Naive thymus-derived CD4-positive, alpha-beta T cell (primary cell): ENCODE measurements around the gene GVQW3. TPM values are rescaled to one million over a fixed set of nuclear protein-coding genes. Genes with fewer than 3 reads are reported as not detected.

Source experiments
- ATAC-seq: fragments of 150-1000 bp; cut with Tn5 transposase; 2 replicates; pipeline ENCODE4 v1.10.0; 2021; ENCODE audit warnings: mild to moderate bottlenecking, moderate library complexity
- CTCF ChIA-PET: fragments of 350-600 bp; sonication (Branson Sonifier 250); formaldehyde crosslinking; loops from one replicate; lab custom pipeline; 2021; ENCODE audit warnings: antibody characterized with exemption; lab: Charles Lee
- POLR2A ChIA-PET: fragments of 350-600 bp; sonication (Branson Sonifier 250); formaldehyde crosslinking; loops from one replicate; lab custom pipeline; 2021; ENCODE audit warnings: antibody characterized with exemption, inconsistent platforms; lab: Charles Lee
- DNase-seq, 9 donors: peaks; one replicate each; pipeline versions ENCODE4 v3.0.0 to v3.0.0-alpha.2; 2020 to 2022; ENCODE audit warnings: mixed read lengths in 1 of 9
- H3K27ac ChIP-seq: one replicate; pipeline ENCODE4 v1.7.0; 2013; ENCODE audit warnings: mild to moderate bottlenecking, low read depth, low read length, moderate library complexity
- H3K27me3 ChIP-seq, 2 donors: one replicate each; pipeline ENCODE4 v1.7.0; 2013; ENCODE audit warnings: low read length in 2 of 2, mild to moderate bottlenecking in 2 of 2, moderate library complexity in 2 of 2; ENCODE audit not compliant: control insufficient read depth in 2 of 2, insufficient read depth in 2 of 2
- H3K36me3 ChIP-seq, 3 experiments: 1 replicate in 2 of 3; 2 replicates in 1 of 3; pipeline ENCODE4 v1.7.0; 2013; ENCODE audit warnings: low read length in 3 of 3, mild to moderate bottlenecking in 3 of 3, moderate library complexity in 1 of 3; ENCODE audit not compliant: insufficient read depth in 3 of 3, control insufficient read depth in 2 of 3
- H3K4me1 ChIP-seq, 2 donors: one replicate each; pipeline ENCODE4 v1.7.0; 2013; ENCODE audit warnings: low read length in 2 of 2, mild to moderate bottlenecking in 2 of 2, moderate library complexity in 1 of 2; ENCODE audit not compliant: control insufficient read depth in 2 of 2, insufficient read depth in 2 of 2
- H3K4me3 ChIP-seq: 2 replicates; pipeline ENCODE4 v1.7.0; 2013; ENCODE audit warnings: mild to moderate bottlenecking, low read length
- H3K9me3 ChIP-seq, 3 experiments: 1 replicate in 2 of 3; 2 replicates in 1 of 3; pipeline ENCODE4 v1.7.0; 2013; ENCODE audit warnings: low read length in 3 of 3; ENCODE audit not compliant: control insufficient read depth in 2 of 3
- H3K27ac Mint-ChIP-seq, 9 donors: one replicate each; pipeline ENCODE4 v1.8.0; 2020 to 2022; ENCODE audit warnings: mixed read lengths in 9 of 9, mild to moderate bottlenecking in 8 of 9, moderate library complexity in 5 of 9, inconsistent platforms in 2 of 9
- H3K27me3 Mint-ChIP-seq, 5 donors: one replicate each; pipeline ENCODE4 v1.8.0; 2021 to 2022; ENCODE audit warnings: mixed read lengths in 5 of 5, mild to moderate bottlenecking in 1 of 5
- H3K36me3 Mint-ChIP-seq, 5 donors: one replicate each; pipeline ENCODE4 v1.8.0; 2020 to 2022; ENCODE audit warnings: mixed read lengths in 5 of 5, mild to moderate bottlenecking in 3 of 5, inconsistent platforms in 1 of 5
- H3K4me1 Mint-ChIP-seq, 7 donors: one replicate each; pipeline ENCODE4 v1.8.0; 2020 to 2022; ENCODE audit warnings: mixed read lengths in 7 of 7, mild to moderate bottlenecking in 3 of 7, inconsistent platforms in 1 of 7
- H3K4me3 Mint-ChIP-seq, 10 donors: one replicate each; pipeline ENCODE4 v1.8.0; 2020 to 2022; ENCODE audit warnings: mild to moderate bottlenecking in 10 of 10, mixed read lengths in 10 of 10, moderate library complexity in 6 of 10, inconsistent platforms in 2 of 10
- H3K9me3 Mint-ChIP-seq, 11 donors: one replicate each; pipeline ENCODE4 v1.8.0; 2020 to 2022; ENCODE audit warnings: mixed read lengths in 11 of 11, mild to moderate bottlenecking in 4 of 11, inconsistent platforms in 1 of 11, moderate library complexity in 1 of 11
- intact Hi-C, 2 donors: fragments of 100-400 bp; cut with micrococcal nuclease; formaldehyde crosslinking; loops; one replicate each; pipeline ENCODE4 v1.15.1; 2023
- polyA plus RNA-seq, 2 donors: library from polyadenylated mRNA; unstranded; fragments of 300-500 nt; fragmentation: Illumina TruSeq; gene quantifications; one replicate each; pipeline ENCODE4 v1.2.3, GENCODE V29; 2021
- total RNA-seq, 6 experiments: library from RNA in 5 of 6; stranded (reverse) in 5 of 6; gene quantifications; 1 replicate in 5 of 6; 2 replicates in 1 of 6; pipeline ENCODE4 v1.2.3 and lab custom pipeline; 2021 to 2026

Gene GVQW3
- total and polyA plus RNA-seq, 7 experiments from 2014 or later = 2.1 to 9.1 (median 5.4) TPM

DNA sequence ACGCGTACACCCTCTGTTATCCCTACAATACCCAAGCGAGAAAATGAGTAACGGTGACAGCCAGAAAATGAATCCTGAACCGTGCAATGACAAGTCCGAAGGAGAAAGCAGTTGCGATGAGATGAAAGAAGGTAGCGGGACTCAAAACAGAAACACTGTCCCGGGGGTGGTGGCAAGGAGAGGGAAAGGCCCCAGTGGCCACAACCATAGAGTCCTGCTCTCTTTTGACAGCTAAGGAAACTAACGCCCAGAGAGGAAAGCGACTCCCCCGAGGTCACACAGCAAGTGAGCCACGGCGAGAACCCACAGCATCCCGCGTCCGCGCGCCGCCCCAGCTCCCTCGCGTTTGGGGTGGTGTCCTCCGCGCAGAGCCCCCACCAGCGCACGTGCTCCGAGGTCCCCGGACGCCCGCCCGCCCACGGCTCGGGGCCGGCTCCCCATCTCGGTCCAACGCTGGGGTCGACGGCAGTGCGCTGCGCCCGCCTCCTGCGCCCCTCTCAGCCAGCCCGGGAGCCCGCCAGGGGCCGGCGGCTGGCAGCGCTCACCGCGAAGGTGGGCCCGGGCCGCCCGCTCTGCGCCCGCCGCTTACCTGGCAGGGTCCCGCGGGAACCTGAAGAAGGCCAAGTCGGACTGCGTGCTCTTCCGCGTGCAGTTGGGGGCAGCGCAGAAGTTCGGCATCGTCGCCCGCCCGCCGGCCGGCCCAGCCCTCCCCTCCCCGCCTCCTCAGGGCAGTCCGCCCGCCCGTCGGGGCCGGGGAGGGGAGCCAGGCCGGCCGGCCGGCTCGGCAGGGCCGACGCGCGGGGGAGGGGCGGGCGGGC lies 755 bp upstream of the GVQW3 start:
- H3K9me3 Mint-ChIP-seq = no peaks in the 10 kb centered on the region
- H3K27me3 ChIP-seq = no peaks in the 10 kb centered on the region
- ChIA-PET POLR2A (interaction anchor here (0.6 to 1.0 kb wide), 2 partner anchors 27 to 66 kb away, joined by 3 read pairs; no protein-coding TSS in a partner anchor), CTCF (no interaction called here)
- H3K27ac ChIP-seq = peak overlapping the region; percentile 72
- no peaks in the 10 kb centered on the region for H3K27me3 Mint-ChIP-seq
- H3K36me3 Mint-ChIP-seq = peaks cover 0 to 7% (median 1%) of the 10 kb centered on the region in 5 donors
- peak overlapping the region; percentile 75 to 98 (median 92) for H3K27ac Mint-ChIP-seq
- DNase-seq = peak in 8 of 9 donors; percentile 27 to 73 (median 30)
- peak; percentile 8 for ATAC-seq
- no peaks in the 10 kb centered on the region for H3K36me3 ChIP-seq
- peak overlapping the region; percentile 63 for H3K4me3 ChIP-seq
- peaks cover 22 to 44% of the 10 kb centered on the region in 2 donors for H3K4me1 ChIP-seq
- H3K4me1 Mint-ChIP-seq = peaks cover 51 to 75% (median 71%) of the 10 kb centered on the region in 7 donors
- H3K9me3 ChIP-seq = no peaks in the 10 kb centered on the region
- peak overlapping the region; percentile 89 to 98 (median 96) for H3K4me3 Mint-ChIP-seq
- intact Hi-C loops = loop anchor here (2.0 to 10.0 kb wide), 4 partner anchors 853 to 1983 kb away; partner anchors contain the start of genes GDPD5 (in 1 of the 2), INTS4 (in 1 of the 2), KCTD21 (in 1 of the 2) and PGM2L1 (in 1 of the 2)

- ChIA-PET POLR2A (interaction anchor here (3.0 kb wide), 1 partner anchor 63 kb away, joined by 8 read pairs; the partner anchor contains the start of gene EMSY), CTCF (no interaction called here)
- Histone ChIP-seq H3K4me1 (peaks cover 22 to 32% of the 10 kb centered on the region in 2 donors), H3K36me3 (no peaks in the 10 kb centered on the region), H3K9me3 (no peaks in the 10 kb centered on the region), H3K27me3 (no peaks in the 10 kb centered on the region), H3K27ac (no peak overlapping the region), H3K4me3 (peak overlapping the region; percentile 86)
- ATAC-seq (no peak), DNase-seq (no peak)
- Mint-ChIP-seq H3K9me3 (no peaks in the 10 kb centered on the region), H3K36me3 (peaks cover 0 to 17% (median 7%) of the 10 kb centered on the region in 5 donors), H3K4me1 (peaks cover 46 to 68% (median 62%) of the 10 kb centered on the region in 7 donors), H3K27me3 (no peaks in the 10 kb centered on the region), H3K27ac (peak overlapping the region in 3 of 9 donors; percentile 26 to 81 (median 80)), H3K4me3 (peak overlapping the region; percentile 90 to 97 (median 94))
- intact Hi-C loops = loop anchor here (5.0 to 10.0 kb wide), 3 partner anchors 855 to 1985 kb away; partner anchors contain the start of genes GDPD5 (in 1 of the 2), KCTD21 (in 1 of the 2), PGM2L1 (in 1 of the 2) and USP35 (in 1 of the 2)
Observed at GRCh38 chr11:76382209-76382608, 1.1 kb downstream of the GVQW3 start.

DNA sequence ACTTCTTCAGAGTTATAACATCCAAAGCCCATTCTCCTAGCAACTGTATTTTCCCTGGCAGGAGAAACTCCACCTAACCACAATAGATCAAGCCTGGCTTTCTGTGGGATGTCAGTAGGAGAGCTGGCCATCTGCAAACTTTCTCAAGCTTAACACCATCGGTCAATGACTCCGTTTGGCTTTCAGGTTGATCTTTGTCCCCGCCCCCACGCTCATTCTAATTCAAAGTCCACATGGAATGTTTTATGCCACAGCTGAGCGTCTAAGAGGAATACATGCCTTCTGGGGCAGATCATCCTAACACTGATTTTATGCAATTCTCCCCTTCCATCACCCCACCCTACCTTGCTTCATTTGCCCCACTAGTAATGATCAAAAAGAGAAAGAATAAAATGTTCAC lies 4.8 kb downstream of the GVQW3 start:
- Mint-ChIP-seq H3K27me3 (no peaks in the 10 kb centered on the region), H3K4me1 (peaks cover 24 to 47% (median 34%) of the 10 kb centered on the region in 7 donors), H3K36me3 (peaks cover 0 to 20% (median 7%) of the 10 kb centered on the region in 5 donors), H3K4me3 (no peak overlapping the region), H3K27ac (no peak overlapping the region), H3K9me3 (no peaks in the 10 kb centered on the region)
- no peak overlapping the region for H3K4me3 ChIP-seq
- intact Hi-C loops = loop anchor here in 1 of 2 donors (10.0 kb wide), 1 partner anchor 1799 kb away; the partner anchor contains the start of genes KCTD21 and USP35
- no peaks in the 10 kb centered on the region for H3K9me3 ChIP-seq
- no peaks in the 10 kb centered on the region for H3K36me3 ChIP-seq
- ChIA-PET POLR2A (no interaction called here), CTCF (no interaction called here)
- ATAC-seq = no peak
- DNase-seq = no peak
- no peak overlapping the region for H3K27ac ChIP-seq
- no peaks in the 10 kb centered on the region for H3K27me3 ChIP-seq
- H3K4me1 ChIP-seq = peaks cover 13 to 18% of the 10 kb centered on the region in 2 donors

DNA sequence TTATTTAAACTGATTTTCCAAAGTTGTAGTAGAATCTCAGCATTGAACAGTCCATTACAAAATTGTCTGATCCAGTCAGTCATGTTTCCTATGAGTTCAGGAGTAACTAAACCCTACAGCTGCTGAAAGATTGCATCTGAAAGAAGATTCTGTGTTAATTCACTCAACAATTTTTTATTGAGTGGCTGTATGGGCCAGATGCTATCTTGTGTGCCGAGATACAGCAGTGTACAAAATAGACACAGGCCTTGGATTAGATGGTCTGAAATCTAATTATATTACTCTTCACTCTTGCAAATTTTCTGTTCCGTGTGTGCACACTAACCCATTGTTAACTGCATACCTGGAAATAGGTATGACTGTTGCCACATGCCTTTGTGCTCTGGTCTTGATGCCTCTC lies 7.3 kb downstream of the GVQW3 start:
- no peak overlapping the region for H3K4me3 ChIP-seq
- ChIA-PET POLR2A (interaction anchor here (0.6 kb wide), 1 partner anchor 14 kb away, joined by 4 read pairs; no protein-coding TSS in a partner anchor), CTCF (no interaction called here)
- H3K27ac ChIP-seq = no peak overlapping the region
- H3K4me1 ChIP-seq = no peaks in the 10 kb centered on the region
- no peak for DNase-seq
- Mint-ChIP-seq H3K4me1 (peaks cover 6 to 25% (median 14%) of the 10 kb centered on the region in 7 donors), H3K27me3 (peaks cover 0 to 2% (median 0%) of the 10 kb centered on the region in 5 donors), H3K36me3 (peaks cover 0 to 20% (median 7%) of the 10 kb centered on the region in 5 donors), H3K27ac (no peak overlapping the region), H3K9me3 (no peaks in the 10 kb centered on the region), H3K4me3 (no peak overlapping the region)
- ATAC-seq = no peak
- H3K9me3 ChIP-seq = no peaks in the 10 kb centered on the region
- no peaks in the 10 kb centered on the region for H3K36me3 ChIP-seq
- intact Hi-C loops = loop anchor here in 1 of 2 donors (10.0 kb wide), 1 partner anchor 1796 kb away; the partner anchor contains the start of genes KCTD21 and USP35
- no peaks in the 10 kb centered on the region for H3K27me3 ChIP-seq

GRCh38 chr11:76391021-76391420 lies 9.9 kb downstream of the GVQW3 start:
- Histone ChIP-seq H3K4me1 (no peaks in the 10 kb centered on the region), H3K9me3 (no peaks in the 10 kb centered on the region), H3K36me3 (no peaks in the 10 kb centered on the region), H3K27ac (no peak overlapping the region), H3K4me3 (no peak overlapping the region), H3K27me3 (no peaks in the 10 kb centered on the region)
- H3K9me3 Mint-ChIP-seq = no peaks in the 10 kb centered on the region
- ChIA-PET CTCF (no interaction called here), POLR2A (no interaction called here)
- H3K27ac Mint-ChIP-seq = no peak overlapping the region
- ATAC-seq (no peak), DNase-seq (no peak)
- intact Hi-C loops = no loop called here
- peaks cover 0 to 12% (median 0%) of the 10 kb centered on the region in 5 donors for H3K27me3 Mint-ChIP-seq
- no peak overlapping the region for H3K4me3 Mint-ChIP-seq
- H3K36me3 Mint-ChIP-seq = peaks cover 0 to 14% (median 0%) of the 10 kb centered on the region in 5 donors
- peaks cover 0 to 11% (median 6%) of the 10 kb centered on the region in 7 donors for H3K4me1 Mint-ChIP-seq

- H3K27me3 ChIP-seq = no peaks in the 10 kb centered on the region
- ATAC-seq (no peak), DNase-seq (no peak)
- Mint-ChIP-seq H3K27ac (no peak overlapping the region), H3K4me1 (peaks cover 0 to 4% (median 0%) of the 10 kb centered on the region in 7 donors), H3K36me3 (peaks cover 0 to 6% (median 0%) of the 10 kb centered on the region in 5 donors), H3K4me3 (no peak overlapping the region), H3K27me3 (peaks cover 0 to 12% (median 0%) of the 10 kb centered on the region in 5 donors), H3K9me3 (no peaks in the 10 kb centered on the region)
- ChIA-PET CTCF (no interaction called here), POLR2A (no interaction called here)
- H3K4me3 ChIP-seq = no peak overlapping the region
- H3K27ac ChIP-seq = no peak overlapping the region
- no peaks in the 10 kb centered on the region for H3K9me3 ChIP-seq
- intact Hi-C loops = no loop called here
- no peaks in the 10 kb centered on the region for H3K36me3 ChIP-seq
- H3K4me1 ChIP-seq = no peaks in the 10 kb centered on the region
Observed at GRCh38 chr11:76391811-76392475, 10.8 kb downstream of the GVQW3 start.
